ENCODE measurements around the gene MYO5A.

MYO5A gene

GRCh38 chr15:52359722-52360121 is 169.0 kb downstream of the MYO5A start:
- no peak for DNase-seq

DNA sequence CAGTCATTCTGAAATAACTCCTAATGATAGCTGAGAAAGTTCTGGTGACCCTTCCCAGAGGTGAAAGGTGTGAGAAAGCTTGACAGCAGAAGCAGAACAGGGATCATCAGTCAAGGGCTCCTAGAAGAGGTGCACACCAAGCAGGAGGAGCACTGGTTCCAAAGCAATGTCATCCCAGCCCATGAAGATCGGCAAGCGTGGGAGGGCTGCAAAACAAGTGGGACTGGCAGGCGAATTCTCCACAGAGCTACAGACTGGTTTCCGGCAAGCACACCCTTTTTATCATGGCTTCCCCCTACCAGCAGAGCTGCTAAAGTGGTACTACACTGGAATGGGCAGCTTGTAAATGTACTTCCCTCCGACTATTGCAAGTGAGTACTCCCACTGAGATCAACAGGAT is 170.7 kb downstream of the MYO5A start:
- DNase-seq: no peak

DNA sequence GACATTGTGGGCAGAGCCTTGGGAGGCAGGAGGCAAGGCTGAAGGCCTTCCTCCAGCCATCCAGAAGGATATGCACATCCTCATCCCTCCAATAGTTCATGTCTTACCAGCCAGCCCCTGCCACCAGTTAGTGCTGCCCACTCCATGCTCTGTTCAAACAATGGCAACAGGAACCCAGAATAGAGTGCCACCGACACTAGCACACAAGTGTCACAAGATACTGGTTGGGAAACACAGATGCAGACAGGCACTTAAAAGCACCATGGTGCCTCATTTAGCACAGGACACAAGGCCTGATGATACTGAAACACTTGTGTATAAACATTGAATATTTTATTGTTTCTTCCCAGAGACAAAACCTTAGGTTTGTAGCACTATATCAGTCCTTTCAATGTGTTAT is 176.6 kb downstream of the MYO5A start:
- no peak for DNase-seq

DNA sequence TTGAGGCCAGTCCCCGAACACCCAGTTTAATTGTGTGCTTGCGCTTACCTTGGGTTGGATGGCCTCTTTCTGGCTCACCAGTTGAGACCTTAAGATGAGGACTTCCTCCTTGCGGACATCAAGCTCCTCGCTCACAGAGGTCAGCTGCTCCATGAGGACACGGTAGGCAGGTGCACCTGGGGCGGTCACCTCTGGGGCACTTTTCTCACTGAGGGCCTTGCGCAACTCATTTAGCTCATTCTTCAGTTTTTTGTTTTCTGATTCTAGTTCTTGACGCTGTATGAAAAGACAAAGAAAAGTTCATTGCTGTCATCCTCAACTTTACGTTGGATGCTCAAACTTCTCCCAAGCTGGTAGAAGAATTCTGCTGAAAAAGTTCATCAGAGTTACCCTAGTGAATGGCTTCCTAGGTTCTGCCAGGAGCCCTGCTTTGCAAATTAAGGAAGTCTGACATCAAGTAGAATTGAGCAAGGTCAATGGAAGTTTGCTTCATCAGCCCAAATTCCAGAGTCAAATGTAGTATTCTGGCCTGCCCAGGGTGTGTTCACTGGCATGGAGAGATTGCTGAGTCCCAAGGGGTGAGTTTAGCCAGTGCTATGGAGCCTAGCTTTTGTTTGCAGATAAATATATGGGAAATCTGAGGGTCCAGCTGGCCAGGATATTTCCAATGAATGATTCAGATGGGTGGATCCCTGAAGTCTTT is 177.3 kb downstream of the MYO5A start:
- DNase-seq: no peak

- no peak for DNase-seq
Observed at GRCh38 chr15:52350423-52350822, 178.3 kb downstream of the MYO5A start.

DNA sequence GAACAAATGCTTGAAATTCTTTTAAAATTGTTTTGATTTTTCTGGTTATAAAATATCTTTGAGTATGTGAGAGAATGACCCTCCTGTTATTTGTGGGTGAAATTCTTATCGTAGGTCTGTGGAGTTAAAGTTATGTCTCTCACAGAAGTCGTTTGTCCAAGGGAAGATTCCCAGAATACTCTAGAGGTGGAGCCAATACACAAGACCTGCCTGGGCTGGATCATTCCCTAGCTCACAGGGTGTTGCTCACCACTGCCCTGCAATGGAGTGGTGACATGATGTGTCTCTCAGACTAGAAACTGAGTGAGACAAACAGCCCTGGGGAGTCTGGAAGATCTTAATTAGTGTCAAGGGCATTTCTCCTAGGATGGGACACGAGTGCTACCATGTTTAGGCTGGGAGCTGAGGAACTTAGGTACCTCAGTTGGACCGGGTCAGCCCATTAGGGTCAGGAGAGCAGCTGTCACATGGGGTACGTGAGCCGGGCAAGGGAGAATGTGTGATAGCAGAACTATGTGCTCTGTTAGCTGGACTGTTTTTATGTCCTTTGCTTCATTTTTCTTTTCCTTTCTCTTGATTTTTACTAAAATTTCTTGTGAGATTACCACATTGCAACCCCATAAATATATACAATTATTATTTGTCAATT is 179.5 kb downstream of the MYO5A start:
- no peak for DNase-seq

DNA sequence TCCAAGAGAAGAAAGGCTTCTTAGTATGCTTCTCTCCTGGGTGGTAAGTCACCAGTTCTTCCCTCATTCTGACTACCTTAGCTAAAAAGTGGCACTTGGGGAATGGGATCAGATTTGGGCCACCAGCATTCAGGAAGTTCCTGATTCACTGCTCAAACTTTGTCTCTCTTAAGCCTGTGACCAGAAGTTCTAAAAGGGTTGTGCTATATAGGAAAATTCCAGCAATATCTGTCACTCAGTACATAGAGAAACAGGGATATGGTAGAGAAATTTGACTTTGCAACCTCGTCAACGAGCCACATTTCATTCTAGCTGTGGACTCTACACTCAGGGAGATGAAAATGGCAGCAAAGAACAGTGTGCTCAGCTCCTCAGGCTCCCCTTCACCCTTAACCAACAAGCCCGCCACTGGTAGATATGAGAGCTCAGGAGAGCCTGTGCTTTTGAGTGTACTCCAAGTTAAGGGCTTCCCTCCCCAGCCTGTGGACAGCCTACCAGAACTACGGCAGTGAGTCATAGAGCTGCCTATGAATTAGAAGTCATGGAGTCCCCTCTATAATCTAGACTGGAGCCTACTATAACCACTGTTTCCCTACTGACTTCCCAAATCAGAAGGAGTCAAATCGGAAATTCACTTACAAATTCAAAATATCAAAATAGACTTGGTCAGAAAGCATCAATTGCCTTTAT is 180.5 kb downstream of the MYO5A start:
- no peak for DNase-seq

- DNase-seq: no peak
Observed at GRCh38 chr15:52344592-52344991, 184.1 kb downstream of the MYO5A start.

DNA sequence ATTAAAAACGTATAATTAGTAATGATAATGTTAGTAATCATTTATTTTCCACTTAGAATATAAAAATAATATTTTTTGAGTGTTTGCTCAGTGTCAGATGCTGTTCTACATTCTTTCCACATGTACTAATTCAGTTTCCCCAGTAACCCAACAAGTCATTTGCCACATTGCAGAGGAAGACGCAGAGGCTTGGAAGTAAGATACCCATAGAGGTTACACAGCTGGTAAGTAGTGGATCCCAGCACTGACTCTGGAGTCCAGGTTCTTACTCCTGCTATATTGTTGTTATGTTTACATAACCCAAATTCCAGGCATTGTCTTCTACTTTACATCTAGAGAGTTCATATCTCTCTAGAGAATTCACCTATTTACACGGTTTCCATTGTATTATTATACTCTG is 184.8 kb downstream of the MYO5A start:
- no peak for DNase-seq

GRCh38 chr15:52340093-52340492 is 188.6 kb downstream of the MYO5A start:
- no peak for DNase-seq

GRCh38 chr15:52338891-52339290 is 189.8 kb downstream of the MYO5A start:
- DNase-seq: no peak

DNA sequence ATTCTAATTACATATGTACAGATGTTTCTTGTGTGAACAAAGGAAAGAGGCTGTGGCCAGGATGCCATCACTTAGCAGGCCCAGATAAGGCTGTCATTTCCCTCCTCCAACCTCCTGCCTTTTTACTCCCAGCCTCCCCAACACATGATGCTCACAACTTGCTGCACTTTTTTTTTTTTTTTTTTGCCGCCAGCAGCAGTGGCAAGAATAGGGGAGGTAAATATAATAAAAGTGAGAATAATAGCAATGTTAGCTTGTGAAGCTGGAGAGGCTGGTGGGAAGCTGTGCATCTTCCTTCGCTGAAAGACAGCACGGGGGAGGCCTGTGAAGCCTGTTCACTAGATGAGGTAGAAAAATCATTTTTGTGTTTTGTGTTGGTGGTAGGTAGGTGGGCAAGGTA is 190.6 kb downstream of the MYO5A start:
- no peak for DNase-seq

GRCh38 chr15:52337198-52337853 is 191.4 kb downstream of the MYO5A start:
- no peak for DNase-seq

- DNase-seq: no peak
Observed at GRCh38 chr15:52336529-52336928, 192.2 kb downstream of the MYO5A start.

GRCh38 chr15:52334491-52335160 is 194.1 kb downstream of the MYO5A start:
- DNase-seq: no peak

DNA sequence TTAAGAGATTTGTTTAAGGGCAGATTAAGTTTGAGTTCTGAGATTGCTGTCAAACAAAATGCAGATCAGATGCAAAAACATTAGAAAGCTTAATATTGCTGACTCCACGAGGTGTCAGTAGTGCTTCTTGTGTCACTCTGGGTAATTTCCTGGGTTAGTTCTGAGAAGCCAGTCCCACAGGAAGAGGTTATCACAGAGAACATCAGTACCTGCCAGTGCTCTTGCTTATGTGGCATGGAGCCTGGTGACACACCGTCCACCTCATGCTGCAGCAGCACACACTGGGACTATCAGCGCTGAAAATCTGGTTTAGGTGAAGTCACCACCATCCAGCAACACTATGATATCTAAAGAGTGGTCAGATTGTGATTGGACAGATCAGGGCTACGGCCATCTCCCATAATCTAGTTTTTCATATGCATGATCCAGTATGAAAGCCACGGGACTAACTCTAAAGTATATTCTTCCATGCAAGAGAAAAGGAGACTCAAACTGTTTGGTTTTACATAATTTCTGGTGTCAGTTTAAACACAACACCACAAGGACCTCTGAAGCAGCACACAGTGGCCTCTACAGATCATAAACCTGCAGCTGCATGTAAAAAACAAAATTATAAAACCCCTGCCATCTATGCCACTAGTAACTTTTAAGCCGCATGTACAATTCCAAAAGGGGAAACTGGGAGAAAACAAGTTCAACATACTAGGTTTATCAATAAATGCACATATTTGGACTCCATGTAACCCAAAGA is 197.0 kb downstream of the MYO5A start:
- DNase-seq: no peak

DNA sequence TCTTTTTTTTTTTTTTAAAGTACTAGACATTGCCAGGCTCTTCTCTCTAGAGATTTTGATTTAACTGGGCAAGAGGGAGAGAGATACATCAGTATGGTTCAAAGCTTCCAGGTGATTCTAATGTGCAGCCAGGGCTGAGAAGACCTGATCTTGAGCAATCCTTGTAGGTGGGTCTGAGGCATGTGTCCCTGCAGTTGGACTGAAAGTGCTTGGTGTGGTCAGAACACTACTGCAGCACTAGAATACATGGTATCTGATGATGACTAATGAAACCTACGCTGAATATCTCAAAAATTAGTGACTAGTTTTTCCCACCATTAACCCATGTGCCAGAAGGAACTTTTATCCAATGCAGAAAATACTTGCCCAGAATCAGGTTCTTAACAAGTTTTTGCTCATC is 198.7 kb downstream of the MYO5A start:
- DNase-seq: no peak

DNA sequence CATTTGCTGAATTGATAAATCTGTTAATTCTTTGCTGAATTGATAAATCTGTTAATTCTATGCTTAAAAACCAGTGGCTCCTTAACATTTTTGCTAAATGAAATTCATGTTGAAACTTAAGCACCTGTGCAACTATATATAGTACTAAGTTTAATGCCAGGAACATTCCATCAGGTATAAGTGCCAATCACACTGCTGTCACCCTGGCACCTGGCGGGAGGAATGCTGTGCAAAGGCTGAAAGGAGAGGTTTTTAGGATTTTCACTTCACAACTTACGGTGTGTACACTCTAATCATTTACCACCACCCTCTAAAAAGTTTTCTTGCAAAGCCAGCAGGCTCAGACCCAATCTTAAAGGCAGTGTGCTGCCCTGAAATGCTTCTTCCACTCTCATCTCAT is 199.5 kb downstream of the MYO5A start:
- no peak for DNase-seq

- DNase-seq: no peak
Observed at GRCh38 chr15:52328680-52329079, 200.0 kb downstream of the MYO5A start.

GRCh38 chr15:52326756-52327155 is 201.9 kb downstream of the MYO5A start:
- no peak for DNase-seq

GRCh38 chr15:52324109-52324508 is 204.6 kb downstream of the MYO5A start:
- no peak for DNase-seq

Data from activated gamma-delta T cell (primary cell).